HG03342 (cell line): ENCODE data around the gene COBLL1.

Experiments used
- ATAC-seq: cut with Tn5 transposase; IDR thresholded peaks from one replicate; pipeline ENCODE4 v1.9.1; 2021; ENCODE audit warnings: mild to moderate bottlenecking, moderate library complexity; ENCODE audit not compliant: unreplicated experiment

COBLL1 gene

DNA sequence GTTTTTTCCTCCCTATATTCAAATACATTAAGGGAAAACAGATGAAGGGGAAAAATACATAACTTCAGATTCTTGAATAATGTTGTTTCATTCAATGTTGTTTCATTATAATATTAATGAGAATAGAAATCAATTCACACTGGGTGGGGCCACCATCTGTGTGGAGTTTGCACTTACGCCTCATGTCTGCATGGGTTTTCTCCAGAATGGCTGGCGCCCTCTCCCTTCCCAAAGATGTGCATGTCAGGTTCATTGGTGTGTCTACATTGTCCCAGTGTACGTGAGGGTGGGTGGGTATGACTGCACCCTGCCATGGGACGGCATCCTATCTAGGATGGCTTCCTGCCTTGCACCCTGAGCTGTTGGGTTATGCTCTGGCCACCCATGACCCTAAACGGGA, 51.7 kb downstream of the COBLL1 start:
- no peak for ATAC-seq

GRCh38 chr2:164786787-164787186, 54.8 kb downstream of the COBLL1 start:
- no peak for ATAC-seq

DNA sequence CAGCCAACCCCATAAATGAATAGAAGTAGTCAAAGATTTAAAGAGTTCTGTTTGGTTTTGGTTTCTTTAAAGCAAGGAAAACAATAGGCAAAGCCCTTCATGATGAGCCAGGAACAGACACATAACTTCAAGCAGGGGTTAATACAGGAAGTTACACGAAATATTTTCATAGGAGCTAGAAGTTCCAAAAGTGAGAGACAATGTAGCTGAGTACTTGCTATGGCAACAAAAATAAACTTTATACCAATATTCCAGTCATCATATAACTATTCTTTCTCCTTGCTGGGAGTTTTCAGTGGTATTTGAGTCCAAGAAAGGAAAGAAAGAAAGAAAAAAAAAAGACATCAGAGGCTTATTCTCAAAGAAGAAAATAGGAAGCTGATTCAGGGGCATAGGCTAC, 56.2 kb downstream of the COBLL1 start:
- ATAC-seq = no peak

DNA sequence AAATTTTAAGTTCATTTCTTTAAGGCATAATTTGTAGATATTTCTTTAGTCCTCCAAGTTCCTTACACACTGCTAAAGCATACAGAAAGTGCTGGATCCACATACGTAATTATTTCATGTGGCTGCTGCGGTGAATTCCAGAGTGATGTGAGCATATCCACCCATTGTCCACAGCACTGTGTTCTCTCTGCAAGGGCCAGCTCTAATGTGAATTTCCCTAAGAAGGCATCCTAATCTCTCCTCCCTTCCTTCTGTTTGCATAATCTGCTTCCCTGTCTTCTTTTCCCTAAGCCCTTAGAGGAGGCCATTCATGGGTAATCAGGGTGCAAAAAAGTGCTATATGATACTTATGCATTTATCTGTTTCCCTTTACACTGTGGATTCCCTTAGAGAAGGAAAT, 57.2 kb downstream of the COBLL1 start:
- no peak for ATAC-seq

DNA sequence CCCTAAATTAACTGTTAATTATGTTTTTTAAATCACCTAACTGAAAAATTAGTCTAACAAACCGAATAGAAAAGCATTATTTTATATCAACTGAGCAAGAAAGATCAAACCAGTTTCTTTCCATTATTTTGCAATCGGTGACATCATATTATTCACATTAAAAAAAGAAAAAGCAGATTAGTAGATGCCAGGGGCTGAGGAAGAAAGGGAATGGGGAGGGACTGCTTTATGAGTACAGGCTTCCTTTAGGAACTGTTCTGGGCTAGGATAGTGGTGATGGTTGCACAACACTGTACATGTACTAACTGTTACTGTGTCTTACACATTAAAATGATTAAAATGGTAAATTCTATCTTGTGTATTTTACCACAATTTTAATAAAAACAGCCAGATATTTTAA, 59.3 kb downstream of the COBLL1 start:
- ATAC-seq = no peak

- no peak for ATAC-seq
These were observed 60.2 kb downstream of the COBLL1 start for GRCh38 chr2:164781394-164781793.

DNA sequence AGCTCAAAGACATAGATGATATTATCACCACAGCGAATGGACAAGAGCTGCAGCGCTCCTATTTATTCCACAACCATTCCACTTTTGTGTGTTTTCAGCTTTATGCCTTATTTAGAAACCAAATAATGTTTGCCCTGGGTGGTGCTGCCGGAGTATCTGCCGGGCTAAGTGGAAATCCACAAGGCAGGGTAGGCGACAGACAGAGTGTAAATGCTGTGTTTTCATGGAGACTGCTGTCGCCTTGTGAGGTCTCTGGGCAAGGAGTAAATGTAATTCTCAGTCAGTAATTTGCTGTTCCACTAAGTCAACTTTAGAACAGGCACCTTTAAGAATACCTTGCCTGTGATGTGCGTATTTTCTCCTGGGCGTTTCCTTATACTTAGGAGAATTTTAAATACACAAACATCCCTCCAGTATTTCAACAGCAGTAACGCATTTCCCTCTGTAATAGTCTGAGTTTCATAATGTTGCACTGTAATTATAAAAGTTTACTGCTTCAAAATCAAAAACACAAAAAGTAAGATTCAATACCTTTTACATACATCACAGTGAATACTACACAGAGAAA, 60.9 kb downstream of the COBLL1 start:
- no peak for ATAC-seq

GRCh38 chr2:164779383-164780057, 62.1 kb downstream of the COBLL1 start:
- no peak for ATAC-seq

DNA sequence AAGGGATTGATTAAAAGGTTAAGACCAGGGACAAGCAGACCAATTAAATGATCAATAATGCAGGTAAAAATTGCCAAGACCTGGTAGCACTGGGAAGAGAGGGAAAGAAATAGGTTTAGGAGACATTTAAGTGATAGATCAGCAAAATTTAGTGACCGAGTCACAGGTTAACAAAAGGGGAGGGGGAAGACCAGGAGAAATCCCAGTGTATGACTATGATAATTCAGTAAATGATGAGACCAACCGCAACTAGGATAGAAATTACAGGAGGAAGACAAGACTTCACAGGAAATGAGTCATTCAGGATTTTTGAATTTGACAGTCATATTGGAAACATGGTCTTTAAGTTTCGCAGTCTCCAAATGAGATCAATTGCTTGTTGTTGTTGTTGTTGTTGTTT, 62.9 kb downstream of the COBLL1 start:
- no peak for ATAC-seq

DNA sequence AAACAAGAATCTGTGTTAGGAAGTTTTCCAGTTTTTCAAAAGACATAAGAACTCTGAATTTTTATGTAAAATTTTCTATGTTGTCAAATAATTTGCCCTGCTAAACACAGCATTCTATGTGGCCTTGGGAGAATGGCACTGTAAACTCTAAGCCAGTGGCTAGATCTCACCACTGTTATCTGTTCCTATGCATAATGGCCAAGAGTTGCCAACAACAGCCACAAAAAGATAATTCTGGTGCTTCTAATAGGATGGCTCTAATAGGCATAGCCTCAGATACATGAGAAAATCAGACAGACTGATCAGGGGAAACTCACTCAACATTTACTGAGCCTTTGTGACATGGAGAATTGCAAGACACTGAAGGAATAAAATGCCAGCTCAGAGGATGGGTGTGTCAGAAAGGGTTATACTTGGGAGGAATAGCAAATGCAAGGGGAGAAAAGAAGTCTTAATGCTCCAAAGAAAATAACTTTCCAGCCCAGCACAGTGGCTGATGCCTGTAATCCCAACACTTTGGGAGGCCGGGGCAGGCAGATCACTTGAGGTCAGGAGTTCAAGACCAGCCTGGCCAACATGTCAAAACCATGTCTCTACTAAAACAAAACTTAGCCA, 63.7 kb downstream of the COBLL1 start:
- no peak for ATAC-seq

- ATAC-seq = no peak
These were observed 68.0 kb downstream of the COBLL1 start for GRCh38 chr2:164773635-164774034.

GRCh38 chr2:164773091-164773490, 68.5 kb downstream of the COBLL1 start:
- ATAC-seq = no peak

DNA sequence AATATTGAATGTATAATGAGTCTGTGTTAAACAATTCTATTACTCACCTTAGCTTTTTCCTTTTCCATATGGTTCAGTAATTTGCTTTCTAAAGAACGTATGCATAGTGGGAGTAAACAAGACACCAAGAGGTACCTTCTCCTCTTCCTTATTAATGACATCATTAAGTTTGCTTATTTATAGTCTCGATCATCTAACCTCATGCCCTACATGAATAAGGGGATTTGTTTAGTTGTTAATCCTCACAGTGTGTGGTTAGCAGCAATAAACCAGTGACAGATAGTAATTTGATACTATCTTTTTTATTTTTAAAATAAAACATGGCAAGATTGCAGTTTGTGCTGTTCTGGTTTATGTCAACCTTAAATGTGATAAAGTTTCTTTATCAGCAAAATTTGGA, 69.7 kb downstream of the COBLL1 start:
- no peak for ATAC-seq

GRCh38 chr2:164770421-164770916, 71.2 kb downstream of the COBLL1 start:
- ATAC-seq = no peak

DNA sequence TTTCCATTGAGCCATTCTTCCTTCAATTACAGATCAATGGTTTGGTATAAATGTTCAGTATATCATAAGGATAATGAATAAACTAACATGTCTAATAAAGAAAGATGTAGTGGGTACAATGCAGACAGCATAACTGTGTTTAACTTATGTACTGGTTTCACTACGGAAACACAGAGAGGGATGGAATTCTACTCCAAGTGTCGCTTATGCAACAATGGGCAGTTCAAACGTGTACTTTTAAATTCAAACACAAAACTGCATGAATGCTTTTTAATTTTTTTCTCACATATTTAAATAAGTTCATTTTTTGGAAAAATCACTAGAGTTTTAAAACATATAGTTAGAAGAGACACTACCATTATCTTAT, 74.7 kb downstream of the COBLL1 start:
- ATAC-seq = no peak

DNA sequence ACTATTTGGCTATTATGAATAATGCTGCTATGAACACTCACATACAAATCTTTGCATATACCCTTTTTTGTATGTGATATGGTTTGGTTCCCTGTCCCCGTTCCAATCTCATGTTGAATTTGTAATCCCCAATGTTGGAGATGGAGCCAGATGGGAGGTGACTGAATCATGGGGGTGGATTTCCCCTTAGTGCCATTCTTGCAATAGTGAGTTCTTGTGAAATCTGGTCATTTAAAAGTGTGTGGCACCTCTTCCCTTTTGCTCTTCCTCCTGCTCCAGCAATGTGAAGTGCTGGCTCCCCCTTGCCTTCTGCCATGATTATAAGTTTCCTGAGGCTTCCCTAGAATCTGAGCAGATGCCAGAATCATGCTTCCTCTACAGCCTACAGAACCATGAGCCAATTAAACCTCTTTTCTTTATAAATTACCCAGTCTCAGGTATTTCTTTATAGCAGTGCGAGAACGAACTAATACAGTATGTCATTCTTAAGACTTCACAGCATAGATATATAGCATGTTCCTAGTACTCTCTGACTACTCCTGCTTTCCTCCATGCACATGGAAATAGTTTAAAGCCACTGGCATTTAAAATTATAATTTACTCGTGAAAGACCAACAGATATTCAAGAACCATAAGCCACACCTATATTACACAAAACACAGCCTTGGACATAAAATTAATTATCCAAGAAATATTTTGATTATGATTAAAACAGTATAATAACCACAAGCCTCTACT, 75.2 kb downstream of the COBLL1 start:
- no peak for ATAC-seq

DNA sequence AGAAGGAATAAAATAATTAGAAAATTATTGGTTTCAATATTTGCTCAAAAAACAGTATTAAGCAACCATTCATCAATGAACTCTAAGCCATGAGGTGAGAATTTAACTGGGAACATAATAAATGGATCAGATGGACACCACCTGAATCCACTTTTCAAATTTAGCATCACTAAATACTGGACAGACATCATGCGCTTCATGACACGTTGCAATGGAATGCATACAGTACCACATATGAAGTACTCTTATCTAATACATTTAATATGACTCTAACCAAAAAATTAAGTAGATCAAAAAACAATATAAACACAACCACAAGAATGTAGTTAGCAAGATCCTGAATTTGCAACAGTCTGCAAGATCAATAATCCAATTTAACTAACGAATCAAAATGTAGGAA, 76.6 kb downstream of the COBLL1 start:
- ATAC-seq = no peak

GRCh38 chr2:164764474-164764873, 77.1 kb downstream of the COBLL1 start:
- ATAC-seq = no peak

GRCh38 chr2:164763431-164763830, 78.2 kb downstream of the COBLL1 start:
- ATAC-seq = no peak

DNA sequence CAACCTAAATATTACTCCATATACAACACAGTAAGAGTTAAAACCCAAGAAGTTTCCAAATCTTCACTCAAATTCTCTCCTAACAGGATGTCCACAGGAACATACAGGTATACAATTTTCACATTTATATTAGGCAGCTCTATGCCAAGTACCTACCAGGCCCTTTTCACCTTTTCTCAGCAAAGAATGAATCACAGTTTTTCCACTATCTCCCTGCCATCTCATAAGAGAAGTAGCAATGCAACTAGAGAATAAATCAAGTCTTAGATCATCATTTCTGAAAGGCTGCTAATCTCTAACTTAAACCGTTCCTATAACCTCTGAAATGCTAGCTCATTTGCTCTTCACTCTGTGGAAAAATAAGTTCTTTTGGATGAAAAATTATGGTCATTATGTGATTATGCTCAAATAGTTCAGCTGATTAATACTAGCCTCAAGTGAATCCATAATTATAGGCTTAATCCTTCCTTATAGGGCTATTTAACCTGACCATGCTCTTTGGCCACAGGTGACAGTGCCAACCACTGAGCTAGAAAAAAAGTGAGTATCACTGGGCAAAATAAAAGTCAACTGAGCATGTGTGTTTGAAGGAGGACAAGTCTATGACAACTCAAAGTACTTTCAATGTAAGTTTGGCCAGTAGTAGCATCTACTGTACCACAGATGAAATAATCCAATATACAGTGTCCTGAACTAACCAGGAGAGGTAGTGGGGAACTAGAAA, 79.7 kb downstream of the COBLL1 start:
- peak; percentile 15 for ATAC-seq

- ATAC-seq = peak; percentile 100
These were observed 80.4 kb downstream of the COBLL1 start for GRCh38 chr2:164761201-164761600.
